Measurements from ENCODE around the gene GALNT6. TPM values are rescaled to one million over a fixed set of nuclear protein-coding genes. Genes with fewer than 3 reads are reported as not detected.
A peak's percentile ranks its signal among the peaks of the same experiment; 100 is the strongest.

The GALNT6 gene
- total and polyA plus RNA-seq, 9 of the 15 experiments (the other 6 are each of a cell fraction or from before 2014, with no cell fraction given) = 1.5 to 8.6 (median 5.1) TPM

GRCh38 chr12:51424662-51425539, 33.7 kb upstream of the GALNT6 start, which contains the start of gene SLC4A8 (continued):
- no peak for TF ChIP-seq ZHX1 (conservative IDR thresholded peaks at IDR 0.05; ENCODE audit: low read length)
- no peak for TF ChIP-seq THAP7 (CRISPR knock-in tag; IDR thresholded peaks at IDR 0.05)
- TF ChIP-seq TFAM (CRISPR knock-in tag; conservative IDR thresholded peaks at IDR 0.05) = no peak
- peak; percentile 75; the same call in 1 of the 2 replicates for TF ChIP-seq NR1H2 (CRISPR knock-in tag; IDR thresholded peaks at IDR 0.05)
- 0 out of 2 replicates have a peak, but pooled peaks have one; percentile 7 for TF ChIP-seq JUND (IDR thresholded peaks at IDR 0.05; ENCODE audit: borderline replicate concordance, low read depth, low read length)
- TF ChIP-seq JUND (tag; IDR thresholded peaks at IDR 0.05; ENCODE audit: borderline replicate concordance, low read depth, low read length) = no peak
- peak; percentile 95 for TF ChIP-seq RBM25 (IDR thresholded peaks at IDR 0.05; ENCODE audit: low read depth, low read length, severe bottlenecking)
- peak; percentile 87 for TF ChIP-seq RREB1 (CRISPR knock-in tag; IDR thresholded peaks at IDR 0.05)
- no peak for TF ChIP-seq ZBTB5 (IDR thresholded peaks at IDR 0.05)
- TF ChIP-seq RCOR1 (IDR thresholded peaks at IDR 0.05; ENCODE audit: borderline replicate concordance in 1 of 2, low read depth in 2 of 2, low read length in 2 of 2) = peak in 1 of 2 experiments; percentile 69; a peak in 1 of 4 replicates
